ENCODE measurements around the gene BRAF.
"Not testable (repeated sequence)": the region's sequence is repeated elsewhere in the genome, so short reads cannot be mapped to it uniquely, and the experiment has no call there.

The BRAF gene

DNA sequence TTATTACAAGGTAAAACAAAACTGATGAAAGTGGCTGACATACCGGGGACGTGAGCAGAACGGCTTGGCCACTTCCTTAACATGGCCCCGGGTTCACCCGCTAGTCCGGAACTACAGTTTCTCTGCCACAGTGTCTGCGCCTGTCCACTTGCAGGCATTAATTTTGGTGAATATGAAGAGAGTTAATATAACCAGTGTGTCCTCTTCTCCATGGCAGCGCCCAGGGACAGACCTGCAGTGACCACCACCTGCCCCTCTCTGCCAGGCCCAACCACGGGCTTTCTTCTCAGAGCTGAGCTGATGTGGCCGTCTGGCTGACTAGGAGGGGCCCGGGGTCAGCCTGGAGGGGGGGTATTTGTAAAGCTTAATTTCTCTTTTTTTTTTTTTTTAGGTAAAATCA is 229.3 kb downstream of the BRAF start:
- TF ChIP-seq, protein P1, sequence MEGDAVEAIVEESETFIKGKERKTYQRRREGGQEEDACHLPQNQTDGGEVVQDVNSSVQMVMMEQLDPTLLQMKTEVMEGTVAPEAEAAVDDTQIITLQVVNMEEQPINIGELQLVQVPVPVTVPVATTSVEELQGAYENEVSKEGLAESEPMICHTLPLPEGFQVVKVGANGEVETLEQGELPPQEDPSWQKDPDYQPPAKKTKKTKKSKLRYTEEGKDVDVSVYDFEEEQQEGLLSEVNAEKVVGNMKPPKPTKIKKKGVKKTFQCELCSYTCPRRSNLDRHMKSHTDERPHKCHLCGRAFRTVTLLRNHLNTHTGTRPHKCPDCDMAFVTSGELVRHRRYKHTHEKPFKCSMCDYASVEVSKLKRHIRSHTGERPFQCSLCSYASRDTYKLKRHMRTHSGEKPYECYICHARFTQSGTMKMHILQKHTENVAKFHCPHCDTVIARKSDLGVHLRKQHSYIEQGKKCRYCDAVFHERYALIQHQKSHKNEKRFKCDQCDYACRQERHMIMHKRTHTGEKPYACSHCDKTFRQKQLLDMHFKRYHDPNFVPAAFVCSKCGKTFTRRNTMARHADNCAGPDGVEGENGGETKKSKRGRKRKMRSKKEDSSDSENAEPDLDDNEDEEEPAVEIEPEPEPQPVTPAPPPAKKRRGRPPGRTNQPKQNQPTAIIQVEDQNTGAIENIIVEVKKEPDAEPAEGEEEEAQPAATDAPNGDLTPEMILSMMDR (IDR thresholded peaks at IDR 0.05; ENCODE audit: borderline replicate concordance, insufficient read depth, low read depth, low read length): no peak
- H3K4me3 ChIP-seq (ENCODE audit: low read depth, low read length): no peak overlapping the region

DNA sequence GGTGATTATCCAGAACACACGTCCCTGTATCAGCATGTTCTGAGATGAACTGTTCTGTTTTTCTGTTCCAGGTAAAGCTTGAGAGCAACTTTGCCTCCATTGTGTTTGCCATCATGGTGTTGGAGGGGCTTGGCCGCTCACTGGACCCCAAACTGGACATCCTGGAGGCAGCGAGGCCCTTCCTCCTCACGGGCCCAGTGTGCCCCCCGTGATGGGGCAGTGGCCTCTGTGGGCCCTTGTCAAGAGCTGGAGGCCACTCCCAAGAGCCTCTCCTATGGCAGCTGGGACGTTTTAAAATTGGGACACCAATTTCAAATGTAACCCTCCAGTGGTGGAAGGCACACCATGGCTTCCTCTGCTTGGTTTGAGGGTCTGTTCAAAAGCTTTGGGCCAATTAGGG is 230.1 kb downstream of the BRAF start:
- TF ChIP-seq, protein P1 (IDR thresholded peaks at IDR 0.05; ENCODE audit: borderline replicate concordance, insufficient read depth, low read depth, low read length): no peak
- no peak overlapping the region for H3K4me3 ChIP-seq (ENCODE audit: low read depth, low read length)

DNA sequence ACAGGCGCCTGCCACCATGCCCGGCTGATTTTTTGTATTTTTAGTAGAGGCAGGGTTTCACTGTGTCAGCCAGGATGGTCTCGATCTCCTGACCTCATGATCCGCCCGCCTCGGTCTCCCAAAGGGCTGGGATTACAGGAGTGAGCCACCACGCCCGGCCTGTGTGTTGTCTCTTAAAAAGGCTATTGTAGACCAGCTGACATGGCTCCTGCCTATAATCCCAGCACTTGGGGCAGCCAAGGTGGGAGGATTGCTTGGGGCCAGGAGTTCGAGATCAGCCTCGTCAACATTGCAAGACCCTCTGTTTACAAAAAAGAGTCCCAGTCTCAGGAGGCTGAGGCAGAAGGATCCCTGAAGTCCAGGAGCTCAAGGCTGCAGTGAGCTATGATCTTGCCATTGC is 230.9 kb downstream of the BRAF start:
- not testable (repeated sequence) for H3K4me3 ChIP-seq (ENCODE audit: low read depth, low read length)

DNA sequence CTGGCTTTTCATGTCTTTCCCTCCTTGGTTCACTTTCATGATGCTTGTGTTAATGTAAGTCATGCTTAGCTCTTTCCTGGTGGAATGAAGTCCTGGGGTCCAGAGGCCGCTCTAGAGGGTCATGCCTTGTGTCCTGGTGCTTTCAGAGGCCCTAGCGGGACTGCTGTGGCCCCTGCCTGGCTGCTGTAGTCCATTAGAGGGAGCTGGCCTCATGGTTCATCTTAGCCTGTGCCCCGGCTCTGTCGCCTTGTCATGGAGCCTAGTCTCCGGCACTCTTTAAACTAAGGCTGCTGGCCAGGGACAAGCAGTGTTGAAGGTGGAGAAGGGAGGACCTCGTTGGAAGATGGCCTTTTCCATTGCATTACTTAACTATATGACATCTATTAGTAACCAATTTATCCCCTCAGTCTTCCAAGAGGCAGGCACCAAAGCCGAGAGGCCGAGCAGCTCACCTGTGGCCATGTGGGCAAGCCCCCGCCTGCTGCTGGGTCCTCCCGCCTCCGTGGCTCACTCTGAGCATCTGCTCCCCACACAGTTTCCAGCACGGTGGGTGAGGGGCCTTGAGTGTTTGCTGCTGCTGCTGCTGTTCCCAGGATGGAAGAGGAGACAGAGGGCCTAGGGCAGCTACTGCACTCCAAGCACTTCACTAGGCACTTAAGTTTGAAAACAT is 233.2 kb downstream of the BRAF start:
- no peak overlapping the region for H3K4me3 ChIP-seq (ENCODE audit: low read depth, low read length)

DNA sequence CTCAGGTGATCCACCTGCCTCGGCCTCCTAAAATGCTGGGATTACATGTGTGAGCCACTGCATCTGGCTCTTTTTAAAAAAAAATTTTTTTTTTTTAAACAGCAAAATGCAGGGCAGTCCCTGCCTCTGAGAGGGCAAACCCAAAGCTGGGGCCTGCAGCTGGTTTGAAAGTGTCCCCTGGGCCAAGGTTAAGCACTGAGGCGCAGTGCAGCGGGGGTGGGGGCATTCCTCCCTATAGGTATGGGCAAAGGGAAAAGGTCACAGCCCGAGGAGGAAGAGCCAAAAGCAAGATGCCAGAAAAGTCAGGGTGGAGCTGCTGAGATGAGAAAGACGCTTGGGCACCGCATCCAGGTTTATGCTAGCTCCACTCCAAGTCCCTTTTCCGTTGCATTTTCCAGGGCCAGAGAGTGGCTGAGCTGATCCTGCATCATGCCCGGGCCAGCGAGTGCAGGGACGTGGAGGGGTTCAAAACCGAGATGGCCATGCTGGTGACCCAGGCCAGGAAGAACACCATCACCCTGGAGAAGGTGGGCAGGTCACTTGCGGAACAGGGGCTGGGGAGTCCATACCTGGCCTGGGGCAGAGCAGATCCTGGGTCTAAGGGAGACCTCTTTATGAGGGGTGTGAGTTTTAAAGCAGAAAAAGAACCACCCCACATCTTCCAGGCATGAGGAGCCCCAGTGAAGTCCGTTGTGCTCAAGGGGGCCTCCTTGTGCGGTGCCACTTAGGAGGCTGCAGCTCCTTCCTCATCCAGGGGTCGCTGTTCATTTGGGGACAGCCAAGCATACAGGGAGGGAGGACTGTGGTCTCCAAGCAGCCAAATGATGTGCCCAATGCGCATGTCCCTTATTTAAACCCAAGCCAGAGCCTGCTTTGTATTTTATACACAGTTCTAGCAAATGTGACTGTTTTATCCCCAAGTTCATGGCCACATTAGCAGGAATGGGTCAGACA is 235.3 kb downstream of the BRAF start:
- no peak overlapping the region for H3K4me3 ChIP-seq (ENCODE audit: low read depth, low read length)
- TF ChIP-seq, protein P1 (IDR thresholded peaks at IDR 0.05; ENCODE audit: borderline replicate concordance, insufficient read depth, low read depth, low read length): no peak

More for the DNA sequence above, 233.2 kb downstream of the BRAF start:
- TF ChIP-seq, protein P1 (IDR thresholded peaks at IDR 0.05; ENCODE audit: borderline replicate concordance, insufficient read depth, low read depth, low read length): no peak

DNA sequence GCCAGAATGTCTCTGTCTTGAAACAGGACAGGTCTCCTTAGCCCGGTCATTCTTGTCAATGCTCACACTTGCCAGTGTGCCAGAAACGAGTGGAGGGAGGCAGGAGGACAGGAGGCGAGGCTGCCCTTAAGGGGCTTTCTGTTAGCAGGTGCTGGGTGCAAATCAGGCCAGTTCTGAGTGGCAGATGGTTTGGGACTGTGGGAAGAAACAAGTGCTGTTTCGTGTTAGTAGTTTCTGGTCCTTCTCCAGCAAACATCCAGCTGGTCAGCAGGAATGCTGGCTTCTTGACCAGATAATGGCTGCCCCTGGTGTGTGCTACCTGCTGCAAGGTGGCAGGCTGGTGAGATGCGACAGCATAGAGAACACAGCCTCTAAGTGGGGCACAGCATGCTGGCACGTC is 236.4 kb downstream of the BRAF start:
- TF ChIP-seq, protein P1 (IDR thresholded peaks at IDR 0.05; ENCODE audit: borderline replicate concordance, insufficient read depth, low read depth, low read length): no peak

DNA sequence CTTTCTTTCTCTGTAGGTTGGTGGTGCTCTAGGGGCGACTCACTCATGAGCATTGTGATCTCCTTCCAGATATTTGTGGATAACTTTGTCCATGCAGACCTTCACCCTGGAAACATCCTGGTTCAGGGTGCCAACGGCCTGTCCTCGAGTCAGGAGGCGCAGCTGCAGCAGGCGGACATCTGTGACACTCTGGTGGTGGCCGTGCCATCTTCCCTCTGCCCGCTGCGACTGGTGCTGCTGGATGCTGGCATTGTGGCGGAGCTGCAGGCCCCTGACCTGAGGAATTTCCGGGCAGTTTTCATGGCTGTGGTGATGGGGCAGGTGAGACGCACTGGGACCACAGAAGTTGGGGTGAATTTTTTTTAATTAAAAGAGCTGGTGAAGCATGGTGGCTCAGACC is 237.8 kb downstream of the BRAF start:
- TF ChIP-seq, protein P1 (IDR thresholded peaks at IDR 0.05; ENCODE audit: borderline replicate concordance, insufficient read depth, low read depth, low read length): no peak
- no peak overlapping the region for H3K4me3 ChIP-seq (ENCODE audit: low read depth, low read length)

More for the DNA sequence above, 236.4 kb downstream of the BRAF start:
- H3K4me3 ChIP-seq (ENCODE audit: low read depth, low read length): no peak overlapping the region

All from GM12875 (cell line).